Esophagus squamous epithelium (tissue), 4 donors: ENCODE data around the gene GNB5.

Experiments
- POLR2A ChIP-seq, 4 donors: fragments of 450-650 bp; IDR thresholded peaks; one replicate each; pipeline ENCODE4 v1.6.1; 2017; ENCODE audit warnings: antibody characterized with exemption in 4 of 4, mild to moderate bottlenecking in 4 of 4, moderate library complexity in 3 of 4
- TF ChIP-seq, protein P1 (sequence below), 6 experiments: fragments of 450-650 bp in 4 of 6; fragments of 200-600 bp in 2 of 6; sonication (generic) in 2 of 6; IDR thresholded peaks; one replicate each; pipeline ENCODE4 v1.5.1; 2016 to 2019; ENCODE audit warnings: antibody characterized with exemption in 6 of 6, mild to moderate bottlenecking in 4 of 6, moderate library complexity in 4 of 6

- TF ChIP-seq, protein P1, sequence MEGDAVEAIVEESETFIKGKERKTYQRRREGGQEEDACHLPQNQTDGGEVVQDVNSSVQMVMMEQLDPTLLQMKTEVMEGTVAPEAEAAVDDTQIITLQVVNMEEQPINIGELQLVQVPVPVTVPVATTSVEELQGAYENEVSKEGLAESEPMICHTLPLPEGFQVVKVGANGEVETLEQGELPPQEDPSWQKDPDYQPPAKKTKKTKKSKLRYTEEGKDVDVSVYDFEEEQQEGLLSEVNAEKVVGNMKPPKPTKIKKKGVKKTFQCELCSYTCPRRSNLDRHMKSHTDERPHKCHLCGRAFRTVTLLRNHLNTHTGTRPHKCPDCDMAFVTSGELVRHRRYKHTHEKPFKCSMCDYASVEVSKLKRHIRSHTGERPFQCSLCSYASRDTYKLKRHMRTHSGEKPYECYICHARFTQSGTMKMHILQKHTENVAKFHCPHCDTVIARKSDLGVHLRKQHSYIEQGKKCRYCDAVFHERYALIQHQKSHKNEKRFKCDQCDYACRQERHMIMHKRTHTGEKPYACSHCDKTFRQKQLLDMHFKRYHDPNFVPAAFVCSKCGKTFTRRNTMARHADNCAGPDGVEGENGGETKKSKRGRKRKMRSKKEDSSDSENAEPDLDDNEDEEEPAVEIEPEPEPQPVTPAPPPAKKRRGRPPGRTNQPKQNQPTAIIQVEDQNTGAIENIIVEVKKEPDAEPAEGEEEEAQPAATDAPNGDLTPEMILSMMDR (IDR thresholded peaks at IDR 0.05), result no peak
- TF ChIP-seq POLR2A (IDR thresholded peaks at IDR 0.05), result no peak
These were observed 84.6 kb downstream of the GNB5 start for GRCh38 chr15:52106641-52107040.
